ENCODE data around the gene ANO8. TPM values are rescaled to one million over a fixed set of nuclear protein-coding genes. Genes with fewer than 3 reads are reported as not detected.
"Not testable (repeated sequence)": the region's sequence is repeated elsewhere in the genome, so short reads cannot be mapped to it uniquely, and the experiment has no call there.

ANO8 gene
- total RNA-seq, 4 donors from 2014 or later: 5.0 to 10.9 (median 5.9) TPM

DNA sequence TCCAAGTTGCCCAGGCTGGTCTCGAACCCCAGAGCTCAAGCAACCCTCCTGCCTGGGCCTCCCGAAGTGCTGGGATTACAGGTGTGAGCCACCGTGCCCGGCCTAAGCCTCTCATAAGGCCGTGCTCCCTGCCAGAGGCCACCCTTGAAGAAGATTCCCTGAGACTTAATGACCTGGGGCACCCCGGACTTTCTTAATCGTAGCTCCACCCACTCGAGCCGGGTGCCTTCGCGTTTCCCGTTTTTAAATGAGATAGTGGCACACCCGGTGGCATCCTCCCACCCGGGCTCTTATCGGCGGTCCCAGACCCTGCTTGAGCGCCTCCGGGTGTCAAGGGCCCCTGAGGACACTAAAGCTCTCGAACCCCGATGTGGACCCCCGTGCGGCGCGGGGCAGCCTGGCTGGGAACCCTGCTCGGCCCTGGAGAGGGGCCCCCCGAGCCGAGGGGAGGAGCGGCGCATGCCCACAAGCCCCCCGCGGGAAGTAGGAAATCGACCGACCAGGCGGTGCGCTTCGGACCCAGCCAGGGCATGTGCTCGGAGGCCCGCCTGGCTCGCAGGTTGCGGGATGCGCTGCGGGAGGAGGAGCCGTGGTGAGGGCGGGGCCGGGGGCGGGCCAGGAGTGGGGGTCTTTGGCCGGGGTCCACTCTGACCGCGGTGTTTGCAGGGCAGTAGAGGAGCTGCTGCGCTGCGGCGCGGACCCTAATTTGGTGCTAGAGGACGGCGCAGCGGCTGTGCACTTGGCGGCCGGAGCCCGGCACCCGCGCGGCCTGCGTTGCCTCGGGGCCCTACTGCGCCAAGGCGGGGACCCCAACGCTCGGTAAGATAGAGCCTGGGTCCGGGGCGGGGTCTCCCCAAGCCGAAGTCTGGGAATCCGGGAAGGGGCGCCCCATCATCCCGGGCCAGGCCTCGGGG is 53.0 kb downstream of the ANO8 start, which contains the start of gene ANKLE1:
Gene ANKLE1, plus strand, starts transcription at position 511 of the 914 bp plus-strand sequence. Its CDS starts 20 bp downstream, at position 531.
- peaks cover 0 to 11% of the 10 kb centered on the region in 2 donors for H3K36me3 ChIP-seq
- intact Hi-C loops (cut with DNase I): loop anchor here (5.0 kb wide), 2 partner anchors 79 to 214 kb away; no protein-coding TSS in a partner anchor
- H3K4me3 ChIP-seq (replicated peaks in 1 of 3): no peak within 1 kb of the TSS
- H3K4me1 ChIP-seq: peaks cover 12 to 13% of the 10 kb centered on the region in 2 donors
- no peaks in the 10 kb centered on the region for H3K9me3 ChIP-seq
- H3K27me3 ChIP-seq: peaks cover 9% of the 10 kb centered on the region
- WGBS, 2 donors: 18 to 27% methylated on average over 18 of the region's 75 CpGs
- H3K27ac ChIP-seq: no peak within 1 kb of the TSS
- no peak for TF ChIP-seq POLR2A (IDR thresholded peaks at IDR 0.05)
- TF ChIP-seq, protein P1, sequence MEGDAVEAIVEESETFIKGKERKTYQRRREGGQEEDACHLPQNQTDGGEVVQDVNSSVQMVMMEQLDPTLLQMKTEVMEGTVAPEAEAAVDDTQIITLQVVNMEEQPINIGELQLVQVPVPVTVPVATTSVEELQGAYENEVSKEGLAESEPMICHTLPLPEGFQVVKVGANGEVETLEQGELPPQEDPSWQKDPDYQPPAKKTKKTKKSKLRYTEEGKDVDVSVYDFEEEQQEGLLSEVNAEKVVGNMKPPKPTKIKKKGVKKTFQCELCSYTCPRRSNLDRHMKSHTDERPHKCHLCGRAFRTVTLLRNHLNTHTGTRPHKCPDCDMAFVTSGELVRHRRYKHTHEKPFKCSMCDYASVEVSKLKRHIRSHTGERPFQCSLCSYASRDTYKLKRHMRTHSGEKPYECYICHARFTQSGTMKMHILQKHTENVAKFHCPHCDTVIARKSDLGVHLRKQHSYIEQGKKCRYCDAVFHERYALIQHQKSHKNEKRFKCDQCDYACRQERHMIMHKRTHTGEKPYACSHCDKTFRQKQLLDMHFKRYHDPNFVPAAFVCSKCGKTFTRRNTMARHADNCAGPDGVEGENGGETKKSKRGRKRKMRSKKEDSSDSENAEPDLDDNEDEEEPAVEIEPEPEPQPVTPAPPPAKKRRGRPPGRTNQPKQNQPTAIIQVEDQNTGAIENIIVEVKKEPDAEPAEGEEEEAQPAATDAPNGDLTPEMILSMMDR (IDR thresholded peaks at IDR 0.05): no peak
- no peak for DNase-seq

DNA sequence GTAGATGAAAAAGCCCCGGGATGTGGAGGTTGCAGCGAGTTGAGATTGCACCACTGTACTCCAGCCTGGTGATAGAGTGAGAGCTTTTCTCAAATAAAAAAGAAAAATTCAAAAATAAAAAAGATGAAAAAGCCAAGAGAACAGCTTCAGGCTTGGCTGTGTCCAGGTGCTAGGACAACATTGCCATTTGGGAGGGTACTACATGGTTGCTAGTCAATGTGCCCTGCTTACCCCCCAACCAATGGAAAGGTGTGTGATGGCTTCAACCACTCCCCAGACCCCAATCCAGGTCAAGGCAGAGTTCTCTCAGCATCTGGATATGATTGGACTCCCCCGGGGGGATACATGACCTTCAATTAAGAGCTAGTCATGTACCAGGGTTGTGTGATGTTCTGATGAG is 55.2 kb downstream of the ANO8 start:
- DNase-seq: no peak
- Histone ChIP-seq H3K27ac (no peak overlapping the region), H3K4me1 (peaks cover 12 to 13% of the 10 kb centered on the region in 2 donors), H3K36me3 (peaks cover 13 to 32% of the 10 kb centered on the region in 2 donors), H3K4me3 (replicated peaks in 1 of 3) (no peak overlapping the region), H3K9me3 (no peaks in the 10 kb centered on the region), H3K27me3 (peaks cover 9% of the 10 kb centered on the region)
- intact Hi-C loops (cut with DNase I): no loop called here
- TF ChIP-seq, protein P1 (IDR thresholded peaks at IDR 0.05): no peak
- TF ChIP-seq POLR2A (IDR thresholded peaks at IDR 0.05): no peak
- 66 to 85% methylated on average over 3 of the region's 3 CpGs for WGBS, 2 donors

DNA sequence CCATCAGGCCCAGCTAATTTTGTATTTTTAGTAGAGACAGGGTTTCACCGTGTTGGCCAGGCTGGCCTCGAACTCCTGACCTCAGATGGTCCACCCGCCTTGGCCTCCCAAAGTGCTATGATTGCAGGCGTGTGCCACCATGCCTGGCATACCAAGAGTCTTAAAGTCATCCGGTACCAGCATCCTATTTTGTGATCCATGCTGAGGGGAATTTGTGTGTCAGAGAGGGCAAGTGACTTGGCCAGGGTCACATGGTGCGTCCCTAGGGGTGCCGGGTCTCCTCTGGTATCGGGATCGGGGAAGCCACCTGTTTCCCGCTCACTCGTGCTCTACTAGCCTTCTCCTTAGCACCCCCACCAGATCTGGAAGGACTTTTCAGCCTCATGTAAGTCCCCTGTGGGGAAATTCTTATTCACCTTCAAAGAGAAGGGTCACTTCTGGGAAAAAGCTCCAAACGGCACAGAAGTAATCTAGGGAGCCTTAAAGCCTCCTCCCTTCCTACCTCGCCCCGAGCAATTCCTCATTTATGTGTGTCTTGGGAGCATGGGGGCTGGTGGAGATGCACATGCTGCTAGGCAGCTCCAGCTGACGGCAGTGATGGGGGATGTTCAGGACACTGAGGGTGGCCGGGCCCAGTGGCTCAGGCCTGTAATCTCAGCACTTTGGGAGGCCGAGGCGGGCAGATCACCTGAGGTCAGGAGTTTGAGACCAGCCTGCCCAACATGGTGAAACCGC is 59.0 kb downstream of the ANO8 start:
- Histone ChIP-seq H3K27me3 (no peaks in the 10 kb centered on the region), H3K36me3 (peaks cover 35 to 55% of the 10 kb centered on the region in 2 donors)
- intact Hi-C loops (cut with DNase I): no loop called here

DNA sequence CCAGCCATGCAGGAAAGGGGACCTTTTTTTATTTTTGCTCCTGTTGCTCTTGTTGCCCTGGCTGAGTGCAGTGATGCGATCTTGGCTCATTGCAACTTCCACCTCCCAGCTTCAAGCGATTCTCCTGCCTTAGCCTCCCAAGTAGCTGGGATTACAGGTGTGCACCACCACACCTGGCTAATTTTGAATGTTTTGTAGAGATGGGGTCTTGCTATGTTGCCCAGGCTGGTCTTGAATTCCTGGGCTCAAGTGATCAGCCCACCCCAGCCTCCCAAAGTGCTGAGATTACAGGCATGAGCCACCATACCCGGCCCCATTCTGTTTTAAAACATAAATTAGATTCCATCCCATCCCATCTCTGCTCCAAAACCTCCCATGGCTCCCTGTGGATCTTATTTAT is 59.8 kb downstream of the ANO8 start:
- H3K4me3 ChIP-seq (replicated peaks in 1 of 3); H3K27ac ChIP-seq; DNase-seq; H3K4me1 ChIP-seq; H3K27me3 ChIP-seq; intact Hi-C loops (cut with DNase I); H3K9me3 ChIP-seq: not testable (repeated sequence)
- WGBS, 2 donors: 98 to 99% methylated on average over 3 of the region's 3 CpGs
- peaks cover 35 to 55% of the 10 kb centered on the region in 2 donors for H3K36me3 ChIP-seq

More for the DNA sequence above, 59.0 kb downstream of the ANO8 start:
- H3K4me3 ChIP-seq (replicated peaks in 1 of 3): no peak overlapping the region
- DNase-seq: no peak
- 92 to 94% methylated on average over 19 of the region's 19 CpGs for WGBS, 2 donors
- H3K9me3 ChIP-seq: no peaks in the 10 kb centered on the region
- H3K4me1 ChIP-seq: no peaks in the 10 kb centered on the region
- no peak overlapping the region for H3K27ac ChIP-seq
- TF ChIP-seq, protein P1 (IDR thresholded peaks at IDR 0.05): no peak

Other genes starting within 250 kb of the ANO8 start
- gene USE1, start 119.5 kb downstream of the ANO8 start, total RNA-seq: 10 to 100 TPM; 21.4 to 36.0 (median 27.4) TPM
- gene OCEL1, start 108.6 kb downstream of the ANO8 start, total RNA-seq: 10 to 100 TPM in 3 of 4 donors, 1 to 10 TPM in 1; 9.7 to 33.5 (median 21.8) TPM
- gene NR2F6, start 88.9 kb downstream of the ANO8 start, total RNA-seq: 100 to 1,000 TPM in 2 of 4 donors, 10 to 100 TPM in 2; 66.0 to 117 (median 97.9) TPM
- gene USHBP1, start 70.1 kb downstream of the ANO8 start, total RNA-seq: 10 to 100 TPM in 3 of 4 donors, 1 to 10 TPM in 1; 8.9 to 24.3 (median 11.1) TPM
- 10 to 100 TPM; 49.6 to 87.5 (median 71.1) TPM for gene BABAM1, start 67.4 kb downstream of the ANO8 start, total RNA-seq
- under 1 TPM; 0.11 to 0.40 (median 0.27) TPM for gene ANKLE1, start 53.0 kb downstream of the ANO8 start, total RNA-seq
- 10 to 100 TPM; 14.4 to 31.2 (median 23.3) TPM for gene ABHD8, start 31.4 kb downstream of the ANO8 start, total RNA-seq
- gene MRPL34, start 29.0 kb downstream of the ANO8 start, total RNA-seq: 100 to 1,000 TPM in 3 of 4 donors, 10 to 100 TPM in 1; 95.8 to 311 (median 149) TPM
- gene DDA1, start 25.3 kb downstream of the ANO8 start, total RNA-seq: 10 to 100 TPM; 14.5 to 40.4 (median 20.1) TPM
- gene GTPBP3, start 2.7 kb upstream of the ANO8 start, total RNA-seq: 10 to 100 TPM; 17.7 to 21.8 (median 19.6) TPM
- 100 to 1,000 TPM; 103 to 322 (median 174) TPM for gene PLVAP, start 42.5 kb upstream of the ANO8 start, total RNA-seq
- not detected for gene CCDC194, start 59.3 kb upstream of the ANO8 start, total RNA-seq
- 10 to 100 TPM; 14.1 to 83.0 (median 24.7) TPM for gene BST2, start 70.8 kb upstream of the ANO8 start, total RNA-seq
- gene MVB12A, start 85.2 kb upstream of the ANO8 start, total RNA-seq: 100 to 1,000 TPM in 1 of 4 donors, 10 to 100 TPM in 3; 51.5 to 146 (median 68.3) TPM
- gene TMEM221, start 113.8 kb upstream of the ANO8 start, total RNA-seq: under 1 TPM in 1 of 4 donors, not detected in 3; 0.56 TPM
- gene NXNL1, start 126.1 kb upstream of the ANO8 start, total RNA-seq: not detected
- gene SLC27A1, start 135.7 kb upstream of the ANO8 start, total RNA-seq: 10 to 100 TPM; 25.3 to 40.7 (median 28.1) TPM
- 100 to 1,000 TPM in 2 of 4 donors, 10 to 100 TPM in 2; 71.5 to 138 (median 97.7) TPM for gene PGLS, start 176.8 kb upstream of the ANO8 start, total RNA-seq
- 10 to 100 TPM; 19.3 to 35.9 (median 33.0) TPM for gene COLGALT1, start 220.8 kb upstream of the ANO8 start, total RNA-seq